ENCODE results near the gene TFAM.

GRCh38 chr10:58424176-58424575 lies 39.0 kb downstream of the TFAM start:
- TF ChIP-seq, protein P1, sequence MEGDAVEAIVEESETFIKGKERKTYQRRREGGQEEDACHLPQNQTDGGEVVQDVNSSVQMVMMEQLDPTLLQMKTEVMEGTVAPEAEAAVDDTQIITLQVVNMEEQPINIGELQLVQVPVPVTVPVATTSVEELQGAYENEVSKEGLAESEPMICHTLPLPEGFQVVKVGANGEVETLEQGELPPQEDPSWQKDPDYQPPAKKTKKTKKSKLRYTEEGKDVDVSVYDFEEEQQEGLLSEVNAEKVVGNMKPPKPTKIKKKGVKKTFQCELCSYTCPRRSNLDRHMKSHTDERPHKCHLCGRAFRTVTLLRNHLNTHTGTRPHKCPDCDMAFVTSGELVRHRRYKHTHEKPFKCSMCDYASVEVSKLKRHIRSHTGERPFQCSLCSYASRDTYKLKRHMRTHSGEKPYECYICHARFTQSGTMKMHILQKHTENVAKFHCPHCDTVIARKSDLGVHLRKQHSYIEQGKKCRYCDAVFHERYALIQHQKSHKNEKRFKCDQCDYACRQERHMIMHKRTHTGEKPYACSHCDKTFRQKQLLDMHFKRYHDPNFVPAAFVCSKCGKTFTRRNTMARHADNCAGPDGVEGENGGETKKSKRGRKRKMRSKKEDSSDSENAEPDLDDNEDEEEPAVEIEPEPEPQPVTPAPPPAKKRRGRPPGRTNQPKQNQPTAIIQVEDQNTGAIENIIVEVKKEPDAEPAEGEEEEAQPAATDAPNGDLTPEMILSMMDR (IDR thresholded peaks at IDR 0.05; ENCODE audit: control extremely low read depth in 1 of 3, insufficient read depth in 1 of 3, low read depth in 1 of 3, low read length in 3 of 3), result no peak
- no peak for TF ChIP-seq SRF (IDR thresholded peaks at IDR 0.05; ENCODE audit: low read depth, low read length)
- TF ChIP-seq, protein P2, sequence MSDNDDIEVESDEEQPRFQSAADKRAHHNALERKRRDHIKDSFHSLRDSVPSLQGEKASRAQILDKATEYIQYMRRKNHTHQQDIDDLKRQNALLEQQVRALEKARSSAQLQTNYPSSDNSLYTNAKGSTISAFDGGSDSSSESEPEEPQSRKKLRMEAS (IDR thresholded peaks at IDR 0.05), result no peak
- TF ChIP-seq PHF8 (conservative IDR thresholded peaks at IDR 0.05; ENCODE audit: low read depth, low read length), result no peak
- TF ChIP-seq POLR2AphosphoS5 (IDR thresholded peaks at IDR 0.05; ENCODE audit: low read depth, low read length), result no peak
- no peak for TF ChIP-seq TBP (IDR thresholded peaks at IDR 0.05; ENCODE audit: low read depth, low read length)
- no peak for TF ChIP-seq POLR2A (IDR thresholded peaks at IDR 0.05; ENCODE audit: control extremely low read depth in 1 of 2, low read depth in 2 of 2, low read length in 2 of 2)
- no peak for TF ChIP-seq EZH2 (IDR thresholded peaks at IDR 0.05; ENCODE audit: low read depth, low read length, severe bottlenecking)
- no peak for TF ChIP-seq CEBPB (IDR thresholded peaks at IDR 0.05; ENCODE audit: low read depth, low read length)

Data from H1 (cell line).